ENCODE data around the gene KIF16B. TPM values are rescaled to one million over a fixed set of nuclear protein-coding genes. Genes with fewer than 3 reads are reported as not detected.
A peak's percentile ranks its signal among the peaks of the same experiment; 100 is the strongest.

The KIF16B gene
- total and polyA plus RNA-seq, 9 of the 15 experiments (the other 6 are each of a cell fraction or from before 2014, with no cell fraction given), result 1.00 to 10.6 (median 8.5) TPM

DNA sequence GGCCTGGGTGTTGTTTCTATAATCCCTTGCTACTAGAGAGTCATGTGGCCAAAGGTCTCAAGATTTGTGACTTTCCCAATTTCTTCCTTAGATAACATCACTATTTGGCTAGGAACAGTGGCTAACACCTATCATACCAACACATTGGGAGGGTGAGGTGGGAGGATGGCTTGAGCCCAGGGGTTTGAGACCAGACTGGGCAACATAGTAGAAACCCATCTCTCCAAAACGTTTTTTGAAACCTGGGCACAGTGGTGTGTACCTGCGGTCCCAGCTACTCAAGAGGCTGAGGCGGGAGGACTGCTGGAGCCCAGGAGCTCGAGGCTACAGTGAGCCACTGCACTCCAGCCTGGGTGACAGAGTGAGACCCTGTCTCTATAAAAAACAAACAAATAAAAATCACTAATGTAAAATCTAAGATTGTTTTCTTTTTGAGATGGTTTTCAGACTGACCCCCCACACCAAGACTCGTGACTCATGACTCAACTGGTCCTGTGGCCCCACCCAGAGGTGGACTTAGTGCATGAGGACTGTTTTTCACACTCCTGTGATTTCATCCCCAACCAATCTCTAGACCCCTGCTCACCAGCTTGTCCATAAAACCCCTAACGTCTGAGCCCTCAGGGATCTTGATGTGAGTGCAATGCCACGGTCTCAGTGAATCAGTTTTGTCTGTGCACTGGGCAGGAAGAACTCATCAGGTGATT lies 48.3 kb upstream of the KIF16B start:
- CTCF ChIA-PET (ENCODE audit: low intra/inter-chr PET ratio), result no interaction called here
- Histone ChIP-seq H3K4me1 (replicated peaks in 1 of 2; ENCODE audit: control insufficient read depth in 2 of 2, insufficient read depth in 2 of 2, low read length in 2 of 2) (no peaks in the 10 kb centered on the region; a peak in 2 of 5 replicates), H2AFZ (ENCODE audit: low read depth, low read length) (no peak overlapping the region), H3K9me3 (replicated peaks; ENCODE audit: control insufficient read depth, insufficient read depth, low read depth, low read length) (no peaks in the 10 kb centered on the region), H3K27me3 (ENCODE audit: control insufficient read depth in 2 of 2, insufficient read depth in 2 of 2, low read length in 2 of 2) (no peaks in the 10 kb centered on the region), H3K4me2 (ENCODE audit: insufficient read depth, low read length) (no peak overlapping the region), H4K20me1 (replicated peaks; ENCODE audit: control insufficient read depth, insufficient read depth, low read length) (no peaks in the 10 kb centered on the region), H3K36me3 (ENCODE audit: control insufficient read depth, insufficient read depth, low read length) (no peaks in the 10 kb centered on the region), H3K27ac (ENCODE audit: extremely low read depth, low read depth, low read length) (no peak overlapping the region), H3K9ac (ENCODE audit: insufficient read depth in 1 of 2, low read depth in 2 of 2, low read length in 2 of 2) (no peak overlapping the region), H3K79me2 (ENCODE audit: control insufficient read depth, insufficient read depth, low read length) (no peaks in the 10 kb centered on the region), H3K4me3 (no peak overlapping the region), H3K9me1 (ENCODE audit: control insufficient read depth, insufficient read depth, low read length) (no peaks in the 10 kb centered on the region)
- DNase-seq (ENCODE audit: extremely low read depth in 1 of 4, low spot score in 3 of 4), result peak in 1 of 4 experiments; percentile 8
- no peak for FAIRE-seq
- intact Hi-C loops (cut with micrococcal nuclease), result loop anchor here (10.0 kb wide), 1 partner anchor 107 kb away; no protein-coding TSS in a partner anchor
- POLR2A ChIA-PET, result interaction anchor here (1.1 kb wide), 1 partner anchor 12 kb away, joined by 3 read pairs; no protein-coding TSS in a partner anchor
- TF ChIP-seq ZNF780A (CRISPR knock-in tag; IDR thresholded peaks at IDR 0.05), result no peak
- TF ChIP-seq, protein P1, sequence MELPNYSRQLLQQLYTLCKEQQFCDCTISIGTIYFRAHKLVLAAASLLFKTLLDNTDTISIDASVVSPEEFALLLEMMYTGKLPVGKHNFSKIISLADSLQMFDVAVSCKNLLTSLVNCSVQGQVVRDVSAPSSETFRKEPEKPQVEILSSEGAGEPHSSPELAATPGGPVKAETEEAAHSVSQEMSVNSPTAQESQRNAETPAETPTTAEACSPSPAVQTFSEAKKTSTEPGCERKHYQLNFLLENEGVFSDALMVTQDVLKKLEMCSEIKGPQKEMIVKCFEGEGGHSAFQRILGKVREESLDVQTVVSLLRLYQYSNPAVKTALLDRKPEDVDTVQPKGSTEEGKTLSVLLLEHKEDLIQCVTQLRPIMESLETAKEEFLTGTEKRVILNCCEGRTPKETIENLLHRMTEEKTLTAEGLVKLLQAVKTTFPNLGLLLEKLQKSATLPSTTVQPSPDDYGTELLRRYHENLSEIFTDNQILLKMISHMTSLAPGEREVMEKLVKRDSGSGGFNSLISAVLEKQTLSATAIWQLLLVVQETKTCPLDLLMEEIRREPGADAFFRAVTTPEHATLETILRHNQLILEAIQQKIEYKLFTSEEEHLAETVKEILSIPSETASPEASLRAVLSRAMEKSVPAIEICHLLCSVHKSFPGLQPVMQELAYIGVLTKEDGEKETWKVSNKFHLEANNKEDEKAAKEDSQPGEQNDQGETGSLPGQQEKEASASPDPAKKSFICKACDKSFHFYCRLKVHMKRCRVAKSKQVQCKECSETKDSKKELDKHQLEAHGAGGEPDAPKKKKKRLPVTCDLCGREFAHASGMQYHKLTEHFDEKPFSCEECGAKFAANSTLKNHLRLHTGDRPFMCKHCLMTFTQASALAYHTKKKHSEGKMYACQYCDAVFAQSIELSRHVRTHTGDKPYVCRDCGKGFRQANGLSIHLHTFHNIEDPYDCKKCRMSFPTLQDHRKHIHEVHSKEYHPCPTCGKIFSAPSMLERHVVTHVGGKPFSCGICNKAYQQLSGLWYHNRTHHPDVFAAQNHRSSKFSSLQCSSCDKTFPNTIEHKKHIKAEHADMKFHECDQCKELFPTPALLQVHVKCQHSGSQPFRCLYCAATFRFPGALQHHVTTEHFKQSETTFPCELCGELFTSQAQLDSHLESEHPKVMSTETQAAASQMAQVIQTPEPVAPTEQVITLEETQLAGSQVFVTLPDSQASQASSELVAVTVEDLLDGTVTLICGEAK (IDR thresholded peaks at IDR 0.05), result no peak
- TF ChIP-seq, protein P1 (CRISPR knock-in tag; IDR thresholded peaks at IDR 0.05), result no peak
- TF ChIP-seq RAD21 (CRISPR knock-in tag; conservative IDR thresholded peaks at IDR 0.05 in 1 of 2, IDR thresholded peaks at IDR 0.05 in 1 of 2), result 0 out of 4 replicates have a peak, but pooled peaks of 1 of the 2 experiments have one; percentile 13
- no peak for TF ChIP-seq PHF8 (IDR thresholded peaks at IDR 0.05; ENCODE audit: borderline replicate concordance, low read length)
- in situ Hi-C loops (cut with MboI), result no loop called here
- no TSS peak for BruUV-seq (replicated peaks)
- WGBS (ENCODE audit: insufficient coverage, low coverage, missing lambda C conversion rate), result 0% methylated on average over 7 of the region's 7 CpGs
- peak; percentile 56; the same call in 1 of the 3 replicates for ATAC-seq
